GM19193 (cell line): ENCODE results near the gene CDK16.

Experiments
- POLR2A ChIP-seq: IDR thresholded peaks from 4 replicates; pipeline ENCODE4 v1.6.1; 2011; ENCODE audit not compliant: insufficient read depth, insufficient read length; ENCODE audit errors: extremely low read depth

CDK16 gene

GRCh38 chrX:47210661-47211425 is 7.6 kb upstream of the CDK16 start:
- TF ChIP-seq POLR2A: no peak

- no peak for TF ChIP-seq POLR2A
Measured at GRCh38 chrX:47212381-47213293, 5.8 kb upstream of the CDK16 start.

GRCh38 chrX:47214435-47215077 is 3.9 kb upstream of the CDK16 start:
- no peak for TF ChIP-seq POLR2A

- TF ChIP-seq POLR2A: no peak
Measured at GRCh38 chrX:47215291-47215900, 3.1 kb upstream of the CDK16 start.

- TF ChIP-seq POLR2A: no peak
Measured at GRCh38 chrX:47216393-47216925, 2.0 kb upstream of the CDK16 start.

GRCh38 chrX:47217121-47217851 is 1.2 kb upstream of the CDK16 start:
- no peak for TF ChIP-seq POLR2A

- no peak for TF ChIP-seq POLR2A
Measured at GRCh38 chrX:47217852-47218279, 615 bp upstream of the CDK16 start.

GRCh38 chrX:47218920-47219815 is 687 bp downstream of the CDK16 start:
- no peak for TF ChIP-seq POLR2A

GRCh38 chrX:47221756-47222155 is 3.3 kb downstream of the CDK16 start:
- TF ChIP-seq POLR2A: no peak

GRCh38 chrX:47222751-47223350 is 4.4 kb downstream of the CDK16 start:
- no peak for TF ChIP-seq POLR2A

GRCh38 chrX:47223476-47224250 is 5.2 kb downstream of the CDK16 start:
- TF ChIP-seq POLR2A: no peak

- no peak for TF ChIP-seq POLR2A
Measured at GRCh38 chrX:47224266-47224895, 5.9 kb downstream of the CDK16 start.

GRCh38 chrX:47224896-47225290 is 6.4 kb downstream of the CDK16 start:
- TF ChIP-seq POLR2A: no peak
